Measurements from ENCODE around the gene NLGN1. TPM values are rescaled to one million over a fixed set of nuclear protein-coding genes. Genes with fewer than 3 reads are reported as not detected.

Gene NLGN1
- total and polyA plus RNA-seq, 2 of the 8 experiments (the other 6 are each of a cell fraction or from before 2014, with no cell fraction given) = 7.8 to 14.8 TPM

- Histone ChIP-seq H3K4me2 (ENCODE audit: insufficient read depth in 1 of 2, low read depth in 2 of 2, low read length in 2 of 2) (no peak overlapping the region), H4K20me1 (replicated peaks in 1 of 2; ENCODE audit: control insufficient read depth in 1 of 2, insufficient read depth in 2 of 2, low read length in 2 of 2) (no peaks in the 10 kb centered on the region), H2BK120ac (replicated peaks; ENCODE audit: low read depth, low read length) (no peak overlapping the region), H3K27me3 (replicated peaks in 1 of 4; ENCODE audit: control insufficient read depth in 3 of 4, extremely low read depth in 1 of 4, insufficient read depth in 3 of 4, low read length in 3 of 4) (no peaks in the 10 kb centered on the region), H2BK12ac (ENCODE audit: low read depth, low read length) (no peak overlapping the region), H3K56ac (replicated peaks; ENCODE audit: insufficient read length, low read depth, low read length) (no peak overlapping the region), H2AFZ (ENCODE audit: low read length) (no peak overlapping the region), H3K4ac (replicated peaks; ENCODE audit: insufficient read length, low read depth, low read length) (no peak overlapping the region), H3K36me3 (ENCODE audit: control insufficient read depth in 2 of 4, insufficient read depth in 4 of 4, low read length in 3 of 4) (no peaks in the 10 kb centered on the region), H2BK5ac (ENCODE audit: low read depth, low read length) (no peak overlapping the region), H3K18ac (ENCODE audit: extremely low read depth, low read length) (no peak overlapping the region), H3K79me2 (ENCODE audit: control insufficient read depth in 1 of 2, insufficient read depth in 2 of 2, low read length in 2 of 2) (no peaks in the 10 kb centered on the region), H2AK5ac (ENCODE audit: low read depth, low read length) (no peak overlapping the region), H3K4me3 (ENCODE audit: extremely low read depth in 1 of 4, insufficient read depth in 2 of 4, low read depth in 3 of 4, low read length in 4 of 4) (no peak overlapping the region), H3K14ac (ENCODE audit: insufficient read length) (no peak overlapping the region), H3K23me2 (ENCODE audit: low read depth, low read length) (no peaks in the 10 kb centered on the region), H3K23ac (ENCODE audit: insufficient read length) (no peak overlapping the region), H4K8ac (ENCODE audit: extremely low read depth, insufficient read depth, low read length) (no peak overlapping the region), H3K4me1 (replicated peaks in 1 of 4; ENCODE audit: control insufficient read depth in 3 of 4, insufficient read depth in 4 of 4, low read length in 3 of 4) (peaks cover 0 to 4% (median 0%) of the 10 kb centered on the region in 4 experiments; a peak in 1 of 7 replicates), H3K27ac (ENCODE audit: low read depth, low read length) (no peak overlapping the region), H3K79me1 (ENCODE audit: low read depth, low read length) (no peaks in the 10 kb centered on the region), H4K91ac (replicated peaks; ENCODE audit: insufficient read length, low read length) (no peak overlapping the region), H2BK15ac (ENCODE audit: low read length) (no peak overlapping the region), H3K9me3 (ENCODE audit: insufficient read depth in 2 of 2, low read depth in 1 of 2, low read length in 1 of 2) (no peaks in the 10 kb centered on the region), H3K9ac (replicated peaks in 1 of 4; ENCODE audit: extremely low read depth in 1 of 4, low read depth in 3 of 4, low read length in 3 of 4) (no peak overlapping the region), H4K5ac (ENCODE audit: insufficient read length, low read depth, low read length) (no peak overlapping the region), H2BK20ac (ENCODE audit: low read length) (no peak overlapping the region)
- CTCF ChIA-PET (ENCODE audit: partially characterized antibody) = no interaction called here
- 89% methylated on average over 1 of the region's 1 CpG; no CpG with 5 or more reads in 1 of the 2 experiments for WGBS, 2 experiments (ENCODE audit: extremely low coverage in 1 of 2, insufficient coverage in 1 of 2, insufficient read length in 1 of 2, insufficient replicate concordance in 2 of 2, low coverage in 1 of 2, low lambda C conversion rate in 2 of 2, missing lambda C conversion rate in 1 of 2)
- no peak for TF ChIP-seq TAF7 (optimal IDR thresholded peaks at IDR 0.05; ENCODE audit: borderline replicate concordance, low read depth, low read length)
- POLR2A ChIA-PET (ENCODE audit: partially characterized antibody) = no interaction called here
- FAIRE-seq = no peak
- DNase-seq (ENCODE audit: low read depth in 1 of 2, low spot score in 2 of 2) = no peak
Measured at GRCh38 chr3:173923204-173923603, 525.7 kb downstream of the NLGN1 start.
